Bronchial epithelial cell (primary cell): ENCODE measurements around the gene CFL1. TPM values are rescaled to one million over a fixed set of nuclear protein-coding genes. Genes with fewer than 3 reads are reported as not detected.
"Not testable (repeated sequence)": the region's sequence is repeated elsewhere in the genome, so short reads cannot be mapped to it uniquely, and the experiment has no call there.

Experiments used
- DNase-seq: peaks from one replicate; pipeline ENCODE4 v3.0.0-alpha.2; 2010; ENCODE audit warnings: low read depth
- FAIRE-seq: peaks from 2 replicates; lab custom pipeline; 2011; peaks lifted over from hg19 to GRCh38; lab: Jason Lieb, UNC
- H3K27me3 ChIP-seq: 2 replicates; pipeline ENCODE4 v1.5.1; 2011; ENCODE audit warnings: low read length; ENCODE audit not compliant: control insufficient read depth, insufficient read depth
- H3K36me3 ChIP-seq: 2 replicates; pipeline ENCODE4 v1.5.1; 2011; ENCODE audit warnings: low read length; ENCODE audit not compliant: control insufficient read depth, insufficient read depth
- H3K4me3 ChIP-seq: 2 replicates; pipeline ENCODE4 v1.5.1; 2011; ENCODE audit warnings: mild to moderate bottlenecking, low read depth, low read length, control low read depth
- CTCF ChIP-seq: IDR thresholded peaks from 2 replicates; pipeline ENCODE4 v1.5.1; 2011; ENCODE audit warnings: mild to moderate bottlenecking, moderate library complexity, low read length, control low read depth, inconsistent platforms; ENCODE audit not compliant: insufficient read depth, severe bottlenecking
- total RNA-seq: library from RNA; depleted of rRNA; stranded (reverse); fragments of >200 nt; gene quantifications from 2 replicates; pipeline ENCODE4 v1.2.1, GENCODE V29; 2014

The CFL1 gene
- total RNA-seq, 1 donor from 2014 or later, result 764 TPM

- H3K36me3 ChIP-seq, result peaks cover 15% of the 10 kb centered on the region
- FAIRE-seq (no peak), DNase-seq (no peak)
- no peak for TF ChIP-seq CTCF
- no peaks in the 10 kb centered on the region for H3K27me3 ChIP-seq
- no peak overlapping the region for H3K4me3 ChIP-seq
Measured at GRCh38 chr11:65895482-65895981, 37.6 kb upstream of the CFL1 start.

- Histone ChIP-seq H3K4me3 (no peak overlapping the region), H3K36me3 (peaks cover 15% of the 10 kb centered on the region), H3K27me3 (no peaks in the 10 kb centered on the region)
- DNase-seq (no peak), FAIRE-seq (no peak)
- TF ChIP-seq CTCF, result no peak
Measured at GRCh38 chr11:65894034-65894591, 36.1 kb upstream of the CFL1 start.

GRCh38 chr11:65892661-65893317, 34.8 kb upstream of the CFL1 start:
- no peak for FAIRE-seq

GRCh38 chr11:65892137-65892540, 34.2 kb upstream of the CFL1 start:
- H3K27me3 ChIP-seq, FAIRE-seq, DNase-seq: not testable (repeated sequence)
- peak overlapping the region; percentile 53 for H3K4me3 ChIP-seq
- peaks cover 17% of the 10 kb centered on the region for H3K36me3 ChIP-seq

More at GRCh38 chr11:65892661-65893317, 34.8 kb upstream of the CFL1 start:
- no peak for DNase-seq
- H3K4me3 ChIP-seq, result no peak overlapping the region
- H3K27me3 ChIP-seq, result no peaks in the 10 kb centered on the region
- peaks cover 15% of the 10 kb centered on the region for H3K36me3 ChIP-seq
- TF ChIP-seq CTCF, result no peak

GRCh38 chr11:65891219-65892136, 33.5 kb upstream of the CFL1 start:
- DNase-seq (no peak), FAIRE-seq (no peak)
- Histone ChIP-seq H3K27me3 (no peaks in the 10 kb centered on the region), H3K4me3 (peak overlapping the region; percentile 53), H3K36me3 (peaks cover 14% of the 10 kb centered on the region)
- peak; percentile 24 for TF ChIP-seq CTCF
